ENCODE data around the gene FBXL7.

Gene FBXL7

DNA sequence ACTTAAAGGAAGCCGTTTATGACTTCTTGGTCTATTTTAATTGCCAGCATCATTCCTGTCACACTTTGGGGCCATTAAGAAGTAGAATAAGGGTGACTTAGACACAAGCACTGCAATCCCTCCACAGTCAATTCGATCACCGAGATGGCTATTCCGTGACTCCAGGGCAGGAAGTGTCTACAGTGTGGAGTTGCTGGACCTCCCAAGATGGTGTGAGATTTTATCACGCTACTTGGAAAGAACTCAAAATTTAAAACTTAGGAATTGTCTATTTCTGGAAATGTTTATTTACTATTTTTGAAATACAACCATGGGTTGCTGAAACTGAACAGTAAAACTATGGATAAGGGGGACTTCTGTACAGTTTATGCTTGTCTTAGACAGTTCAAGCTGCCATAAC lies 6.2 kb downstream of the FBXL7 start:
- no peak for DNase-seq

DNA sequence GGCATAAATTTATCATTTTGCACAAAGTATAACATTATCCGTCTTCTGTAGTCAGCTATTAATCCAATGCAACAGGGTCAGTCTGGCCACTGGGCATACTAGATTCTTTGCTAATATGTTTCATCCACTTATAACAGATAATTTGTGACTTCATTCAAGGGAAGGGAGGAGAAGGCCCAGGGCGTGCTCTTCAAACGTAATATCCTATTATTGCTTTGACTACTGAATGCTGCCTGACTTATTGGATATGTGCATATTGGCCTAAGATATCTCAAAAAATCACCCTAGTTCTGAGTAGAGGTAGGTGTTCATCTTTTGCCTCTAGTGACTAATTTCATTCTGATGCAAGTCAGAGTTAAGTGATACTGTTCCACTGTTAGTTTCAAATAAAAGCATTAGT lies 6.9 kb downstream of the FBXL7 start:
- DNase-seq: no peak

DNA sequence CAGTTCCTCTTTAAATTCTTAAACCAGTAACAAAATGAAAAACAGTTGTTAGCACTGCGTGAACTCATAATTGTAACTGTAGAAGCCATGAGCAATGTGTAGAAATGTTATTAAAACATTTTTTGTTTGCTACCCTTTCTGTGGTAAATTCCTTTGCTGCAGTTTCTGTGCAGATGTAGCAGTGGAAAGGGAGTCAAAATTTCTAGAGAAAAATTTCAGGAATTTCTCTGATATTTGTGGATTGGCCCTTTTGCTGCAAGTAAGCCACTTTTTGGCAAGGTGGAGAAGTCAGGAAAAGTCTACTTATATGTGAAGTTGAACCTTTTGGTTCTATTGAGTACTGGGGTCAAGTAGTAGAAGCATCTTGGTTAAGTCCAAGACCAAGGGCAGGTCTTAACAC lies 10.1 kb downstream of the FBXL7 start:
- DNase-seq: no peak

- DNase-seq: no peak
Measured at GRCh38 chr5:15510831-15511230, 10.9 kb downstream of the FBXL7 start.

- no peak for DNase-seq
Measured at GRCh38 chr5:15513431-15513830, 13.5 kb downstream of the FBXL7 start.

DNA sequence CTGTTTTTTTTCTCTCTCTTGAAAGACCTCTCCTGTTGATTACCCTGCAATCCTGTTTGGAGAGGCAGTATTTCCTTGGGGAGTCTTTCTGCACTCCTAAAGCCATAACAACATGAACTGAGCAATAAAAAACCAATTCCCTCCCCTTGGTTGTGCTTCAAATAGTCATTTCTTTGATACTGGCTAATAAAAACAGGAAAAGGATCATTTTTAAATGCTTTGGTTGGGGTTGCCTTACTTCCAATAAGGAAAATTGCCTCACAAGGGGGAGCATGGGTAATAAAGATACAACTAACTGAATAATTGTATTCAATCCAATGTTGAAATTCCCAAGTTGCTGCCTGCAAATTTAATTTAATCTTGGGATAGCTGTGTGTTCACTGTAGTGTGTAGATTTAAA lies 13.9 kb downstream of the FBXL7 start:
- no peak for DNase-seq

- DNase-seq: no peak
Measured at GRCh38 chr5:15515229-15515628, 15.2 kb downstream of the FBXL7 start.

DNA sequence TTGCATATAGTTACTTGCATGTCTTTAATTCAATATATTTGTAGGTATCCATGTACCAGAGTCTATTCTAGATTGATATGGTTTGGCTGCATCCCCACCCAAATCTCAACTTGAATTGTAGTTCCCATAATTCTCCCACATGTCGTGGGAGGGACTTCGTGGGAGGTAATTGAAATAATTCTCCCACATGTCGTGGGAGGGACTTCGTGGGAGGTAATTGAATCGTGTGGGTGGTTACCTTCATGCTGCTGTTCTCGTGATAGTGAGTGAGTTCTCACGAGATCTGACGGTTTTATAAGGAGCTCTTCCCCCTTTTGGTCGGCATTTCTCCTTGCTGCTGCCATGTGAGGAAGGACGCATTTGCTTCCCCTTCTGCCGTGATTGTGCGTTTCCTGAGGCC lies 16.5 kb downstream of the FBXL7 start:
- DNase-seq: no peak

GRCh38 chr5:15518786-15519185 lies 18.8 kb downstream of the FBXL7 start:
- DNase-seq: no peak

DNA sequence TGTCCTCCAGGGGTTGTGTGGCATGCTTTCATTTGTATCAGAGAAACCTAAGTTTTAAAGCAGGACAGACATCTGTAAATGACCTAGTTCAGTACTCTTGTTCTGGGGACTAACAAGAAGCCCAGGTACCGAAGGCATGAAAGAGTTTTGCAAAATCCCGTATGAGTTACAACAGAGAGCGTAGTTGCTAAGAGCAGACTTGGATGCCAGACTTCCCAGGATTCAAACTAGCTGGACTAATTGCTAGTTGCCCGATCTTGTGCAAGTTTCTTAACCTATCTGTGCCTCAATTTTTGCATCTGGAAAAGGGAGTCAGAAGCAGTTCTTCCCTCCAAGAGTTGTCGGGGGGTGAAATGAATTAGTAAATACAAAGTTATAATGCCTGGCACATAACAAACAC lies 20.9 kb downstream of the FBXL7 start:
- no peak for DNase-seq

- DNase-seq: no peak
Measured at GRCh38 chr5:15521381-15522186, 21.6 kb downstream of the FBXL7 start.

DNA sequence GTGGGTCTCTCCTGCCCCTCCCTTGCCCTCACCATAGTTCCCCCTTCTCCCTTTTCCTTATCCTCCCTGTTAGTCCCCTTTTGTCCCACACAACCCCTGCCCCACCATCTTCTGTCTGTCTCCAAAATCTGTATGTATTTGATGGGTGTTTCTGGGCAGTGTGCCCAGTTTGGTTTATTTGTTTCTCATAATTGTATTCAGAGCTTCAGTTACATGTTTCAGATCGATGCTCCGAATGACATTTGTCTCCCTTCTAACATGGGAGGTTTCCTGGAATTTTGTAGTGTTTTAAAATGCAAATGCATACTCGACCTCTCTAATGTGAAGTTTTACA lies 22.2 kb downstream of the FBXL7 start:
- DNase-seq: no peak

DNA sequence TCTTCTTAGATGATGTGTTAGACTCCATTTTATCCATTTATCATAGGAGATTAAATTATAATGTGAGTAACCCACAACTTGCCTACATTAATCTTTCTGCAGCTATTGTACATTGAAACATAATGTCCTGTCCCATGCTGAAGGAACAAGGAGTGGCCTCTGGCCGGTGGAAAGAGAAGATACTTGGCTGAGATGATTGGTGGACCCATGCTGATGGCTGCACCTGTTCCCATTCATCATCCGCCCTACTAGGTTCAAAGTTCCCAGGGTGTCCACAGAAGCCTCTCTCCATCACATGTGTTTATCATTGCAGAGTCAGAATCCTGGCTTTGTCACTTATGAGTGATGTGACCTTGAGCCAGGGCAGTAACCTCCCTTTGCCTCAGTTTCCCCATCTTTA lies 24.7 kb downstream of the FBXL7 start:
- DNase-seq: no peak

DNA sequence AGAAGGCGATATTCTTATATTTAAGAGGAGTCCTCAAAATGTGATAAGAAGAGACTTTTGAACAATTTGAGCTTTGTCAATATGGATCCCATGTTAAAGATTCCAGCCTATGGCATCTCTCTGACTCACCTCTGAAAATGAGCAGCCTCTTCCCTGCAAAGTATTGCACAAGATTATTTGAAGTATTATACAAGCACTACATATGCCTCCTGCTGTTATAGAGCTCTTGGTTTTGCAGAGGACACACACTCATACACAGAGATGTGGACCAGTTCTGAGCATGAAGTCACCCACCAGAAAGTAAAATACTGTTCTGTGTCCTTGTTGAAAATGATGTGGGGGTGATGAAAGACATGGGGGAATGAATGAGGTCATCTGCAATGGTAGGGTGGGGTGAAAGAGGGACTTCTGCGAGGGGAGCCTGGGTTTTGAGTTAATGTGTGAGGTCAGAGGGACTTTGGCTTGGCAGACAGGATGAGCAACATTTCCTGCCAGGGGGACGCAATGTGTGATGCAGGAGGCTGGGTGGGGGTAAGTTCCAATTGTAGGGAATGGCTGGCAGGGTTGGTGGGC lies 25.8 kb downstream of the FBXL7 start:
- DNase-seq: no peak

- DNase-seq: no peak
Measured at GRCh38 chr5:15526413-15526812, 26.4 kb downstream of the FBXL7 start.

DNA sequence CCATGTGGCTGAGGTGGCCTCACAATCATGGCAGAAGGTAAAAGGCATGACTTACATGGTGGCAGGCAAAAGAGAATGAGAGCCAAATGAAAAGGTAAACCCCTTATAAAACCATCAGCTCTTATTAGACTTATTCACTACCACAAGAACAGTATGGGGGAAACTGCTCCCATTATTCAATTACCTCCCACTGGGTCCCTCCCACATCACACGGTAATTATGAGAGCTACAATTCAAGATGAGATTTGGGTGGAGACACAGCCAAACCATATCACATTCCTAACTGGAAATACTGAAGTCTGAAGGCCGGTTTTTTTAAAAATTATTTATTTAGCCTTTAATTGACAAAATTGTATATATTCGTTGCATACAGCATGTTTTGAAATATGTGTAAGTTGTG lies 28.5 kb downstream of the FBXL7 start:
- DNase-seq: no peak

DNA sequence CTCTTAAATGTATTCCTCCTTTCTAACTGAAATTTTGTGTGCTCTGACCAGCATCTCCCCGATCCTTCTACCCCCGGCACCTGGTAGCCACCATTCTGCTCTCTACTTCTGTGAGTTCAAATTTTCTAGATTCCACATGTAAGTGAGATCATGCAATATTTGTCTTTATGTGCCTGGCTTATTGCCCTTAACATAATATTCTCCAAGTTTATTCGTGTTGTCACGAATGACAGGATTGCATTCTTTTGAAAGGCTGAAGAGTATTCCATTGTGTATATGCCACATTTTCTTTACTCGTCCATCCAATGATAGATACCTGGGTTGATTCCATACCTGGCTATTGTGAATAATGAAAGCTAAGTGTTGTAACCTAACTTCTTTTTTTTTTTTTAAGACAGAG lies 29.0 kb downstream of the FBXL7 start:
- no peak for DNase-seq

GRCh38 chr5:15529821-15530220 lies 29.8 kb downstream of the FBXL7 start:
- DNase-seq: no peak

DNA sequence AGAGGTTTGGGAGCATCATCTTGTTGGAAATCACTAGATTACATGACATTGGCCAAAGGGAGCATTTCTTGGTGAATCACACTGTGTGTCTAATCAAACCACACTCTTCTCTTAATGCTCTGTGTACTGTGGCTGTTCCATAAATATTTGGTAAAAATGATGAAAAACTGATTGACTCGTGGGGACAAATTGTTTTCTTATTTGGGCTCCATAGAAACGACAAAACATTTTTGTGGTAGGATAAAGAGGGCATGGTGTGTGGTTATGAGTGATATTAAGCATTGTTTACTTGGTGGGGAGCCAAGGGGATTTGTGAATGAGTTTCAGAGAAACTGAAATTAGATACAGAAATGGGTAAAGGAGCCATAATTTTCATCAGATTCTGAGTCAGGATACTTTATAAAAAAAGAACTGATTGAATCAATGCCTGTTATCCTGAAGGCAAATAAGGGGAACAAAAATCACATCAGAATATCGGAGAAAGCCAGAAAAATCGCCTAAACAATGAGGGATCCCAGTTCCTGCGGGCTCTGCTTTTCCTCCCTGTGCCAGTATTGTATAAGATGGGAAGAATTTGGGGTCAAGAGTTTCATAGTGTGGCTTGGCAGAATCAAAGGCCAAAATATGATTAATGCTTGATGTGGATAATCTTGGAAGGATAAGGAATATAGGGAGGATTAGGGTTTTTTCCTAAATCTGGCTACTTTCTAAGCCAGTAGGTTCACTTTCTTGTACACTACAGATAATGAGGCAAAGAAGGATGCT lies 33.3 kb downstream of the FBXL7 start:
- no peak for DNase-seq

GRCh38 chr5:15535938-15536337 lies 36.0 kb downstream of the FBXL7 start:
- no peak for DNase-seq

DNA sequence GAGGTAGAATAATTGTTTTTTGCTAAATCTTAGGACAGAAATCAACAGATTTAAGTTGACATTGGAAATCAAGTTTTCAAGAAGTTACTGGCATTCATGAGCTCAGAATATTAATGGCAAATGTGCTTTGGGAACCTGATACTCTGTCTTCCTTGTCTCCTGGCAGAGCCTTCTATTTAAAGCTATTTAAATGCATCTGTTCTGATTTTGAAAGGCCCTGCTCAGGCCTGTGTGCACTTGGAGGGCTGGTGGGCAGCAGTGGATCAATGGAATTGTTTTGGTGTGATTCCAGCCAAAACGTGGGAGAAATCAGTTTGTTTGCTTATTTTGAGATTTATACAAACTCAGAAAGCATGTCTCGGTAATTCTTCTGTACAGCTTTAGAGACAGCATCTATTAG lies 38.5 kb downstream of the FBXL7 start:
- no peak for DNase-seq

- DNase-seq: no peak
Measured at GRCh38 chr5:15539951-15540350, 40.0 kb downstream of the FBXL7 start.

DNA sequence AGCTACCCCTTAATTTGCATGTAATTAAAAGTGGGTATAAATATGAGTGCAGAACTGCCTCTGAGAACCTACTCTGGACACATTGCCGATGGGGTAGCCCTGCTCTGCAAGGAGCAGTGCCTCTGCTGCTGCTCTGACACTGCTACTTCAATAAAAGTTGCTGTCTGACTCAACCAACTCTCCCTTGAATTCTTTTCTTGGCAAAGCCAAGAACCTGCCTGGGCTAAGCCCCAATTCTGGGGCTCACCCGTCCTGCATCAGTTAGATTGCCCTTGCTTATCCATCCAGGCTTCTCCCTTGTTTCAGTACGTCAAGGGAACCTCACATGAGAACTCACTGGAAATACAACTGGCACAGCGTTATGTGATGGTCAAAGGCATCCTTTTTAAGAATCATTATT lies 44.1 kb downstream of the FBXL7 start:
- no peak for DNase-seq

DNA sequence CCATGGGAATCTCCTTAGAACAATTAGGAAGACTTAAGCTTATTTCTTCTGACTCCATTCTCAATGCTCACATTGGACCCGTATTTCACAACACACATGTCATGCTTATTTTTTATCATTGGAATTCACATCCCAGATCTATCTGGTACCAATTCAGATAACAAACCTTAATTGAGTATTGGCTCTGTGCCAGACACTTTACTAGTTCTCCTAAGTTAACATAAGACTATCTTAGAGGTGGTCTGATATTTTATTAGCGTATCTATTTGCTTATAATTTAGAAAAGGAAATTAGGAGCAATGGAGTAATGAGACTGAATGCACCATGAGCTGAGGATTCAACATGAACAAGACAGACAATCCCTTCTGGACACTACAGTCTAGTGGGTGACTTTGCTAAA lies 45.1 kb downstream of the FBXL7 start:
- no peak for DNase-seq

Measured in activated CD4-positive, alpha-beta T cell treated with anti-CD3 and anti-CD28 coated beads for 4 hours (primary cell).